GM10847 (cell line): ENCODE measurements around the gene CALHM6.

Experiments
- POLR2A ChIP-seq: IDR thresholded peaks from 2 replicates; pipeline ENCODE4 v1.6.1; 2011; ENCODE audit not compliant: insufficient read length; ENCODE audit errors: extremely low read depth

CALHM6 gene

DNA sequence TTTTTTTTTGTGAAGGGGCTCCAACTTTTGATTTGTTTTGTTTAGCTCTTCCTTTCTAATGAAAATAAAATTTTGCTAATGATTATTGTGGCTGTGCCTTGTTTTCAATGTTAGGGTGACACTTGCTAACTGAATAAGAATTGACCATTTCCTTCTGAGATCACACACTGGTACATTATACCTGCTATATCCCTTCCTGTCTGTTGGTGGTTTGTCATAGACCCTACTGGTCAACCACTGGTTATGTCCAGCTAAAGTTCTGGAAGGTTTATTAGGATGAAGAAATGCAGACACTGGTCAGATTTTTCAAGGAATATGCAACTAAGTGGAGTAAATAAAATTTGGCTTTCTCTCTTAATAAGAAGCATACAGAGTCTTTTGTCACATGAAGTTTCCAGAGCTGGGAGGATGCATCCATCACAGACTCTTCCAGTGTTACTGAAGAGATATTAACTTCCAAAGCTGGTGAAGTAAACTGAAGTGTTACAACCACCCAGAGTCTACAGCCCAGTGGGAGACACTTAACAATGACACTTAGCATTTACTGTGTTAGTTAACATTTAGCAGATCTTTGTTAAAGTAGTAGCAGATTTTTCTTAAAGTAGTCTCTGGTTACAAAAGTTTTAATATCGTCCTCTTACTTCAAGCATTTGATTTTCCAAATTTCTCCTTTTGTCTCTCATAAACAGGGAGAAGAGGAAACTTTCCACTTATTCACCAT, 30.6 kb downstream of the CALHM6 start:
- no peak for TF ChIP-seq POLR2A

DNA sequence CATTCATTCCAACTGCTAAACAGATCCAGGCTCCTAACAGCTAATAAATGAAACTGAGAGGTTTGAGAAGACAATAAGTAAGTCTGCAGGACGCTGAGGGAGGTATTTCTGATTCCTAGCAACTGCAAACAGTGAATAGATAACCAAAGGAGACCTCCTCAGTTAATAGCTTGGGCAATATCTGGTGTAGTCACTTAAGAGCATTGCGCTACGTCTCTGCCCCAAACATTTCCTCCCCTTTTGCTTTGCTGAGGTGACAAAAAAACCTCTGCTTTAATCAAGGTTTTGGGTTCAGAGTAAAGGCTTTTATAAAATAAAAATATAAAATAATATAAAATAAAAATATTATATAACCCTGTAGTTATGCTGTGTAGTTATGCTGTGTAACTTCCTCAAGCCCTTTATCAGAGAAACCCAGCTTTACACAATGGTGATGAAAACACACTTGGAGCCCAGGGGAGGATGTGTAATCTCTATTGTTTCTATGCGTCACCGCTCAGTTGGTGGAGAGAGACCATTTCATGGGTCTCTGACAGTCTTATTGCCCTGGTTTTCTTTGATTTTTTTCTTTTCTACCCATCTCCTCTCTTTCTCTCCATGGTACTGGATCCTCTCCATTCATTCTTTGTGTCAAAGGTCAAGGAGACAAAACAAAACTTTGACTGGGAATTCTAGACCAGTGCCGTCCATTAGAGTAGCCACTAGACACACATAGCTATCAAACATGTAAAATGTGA, 31.3 kb downstream of the CALHM6 start:
- TF ChIP-seq POLR2A: no peak

DNA sequence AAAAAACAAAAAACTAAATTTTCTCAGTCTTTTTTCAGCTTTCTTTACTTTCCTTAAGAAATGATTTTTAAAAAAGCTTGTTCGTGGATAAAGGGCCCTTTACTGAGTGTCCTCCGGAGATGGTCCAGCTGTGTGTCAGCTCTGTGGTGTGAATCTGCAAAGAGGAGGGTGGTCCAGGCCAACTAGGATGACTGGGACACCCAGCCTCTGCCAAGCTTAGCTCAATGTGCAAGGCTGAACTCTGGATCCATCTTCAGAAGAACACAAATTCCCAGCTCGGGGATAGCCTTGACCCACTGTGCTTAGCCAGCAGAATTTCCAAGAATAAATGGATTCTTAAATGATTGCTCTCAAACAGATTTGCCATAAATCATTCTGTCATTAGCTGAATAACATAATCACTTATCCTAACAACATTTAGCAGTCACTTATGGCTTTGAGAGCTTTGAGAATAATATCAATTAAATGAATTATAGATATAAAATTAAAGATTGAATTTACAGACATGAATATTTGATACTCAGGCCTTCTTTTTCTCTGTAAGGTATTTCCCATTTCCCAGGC, 36.0 kb downstream of the CALHM6 start:
- TF ChIP-seq POLR2A: no peak

DNA sequence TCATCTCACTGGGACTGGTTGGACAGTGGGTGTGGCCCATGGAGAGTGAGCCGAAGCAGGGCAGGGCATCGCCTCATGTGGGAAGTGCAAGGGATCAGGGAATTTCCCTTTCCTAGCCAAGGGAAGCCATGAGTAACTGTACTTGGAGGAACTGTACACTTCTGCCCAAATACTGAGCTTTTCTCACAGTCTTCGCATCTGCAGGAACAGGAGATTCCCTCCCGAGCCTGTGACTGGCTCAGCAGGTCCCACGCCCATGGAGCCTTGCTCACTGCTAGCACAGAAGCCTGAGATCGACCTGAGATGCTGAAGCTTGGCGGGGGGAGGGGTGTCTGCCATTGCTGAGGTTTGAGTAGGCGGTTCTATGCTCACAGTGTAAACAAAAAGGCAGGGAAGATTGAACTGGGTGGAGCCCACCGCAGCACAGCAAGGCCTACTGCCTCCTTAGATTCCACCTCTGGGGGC, 39.8 kb downstream of the CALHM6 start:
- TF ChIP-seq POLR2A: no peak

DNA sequence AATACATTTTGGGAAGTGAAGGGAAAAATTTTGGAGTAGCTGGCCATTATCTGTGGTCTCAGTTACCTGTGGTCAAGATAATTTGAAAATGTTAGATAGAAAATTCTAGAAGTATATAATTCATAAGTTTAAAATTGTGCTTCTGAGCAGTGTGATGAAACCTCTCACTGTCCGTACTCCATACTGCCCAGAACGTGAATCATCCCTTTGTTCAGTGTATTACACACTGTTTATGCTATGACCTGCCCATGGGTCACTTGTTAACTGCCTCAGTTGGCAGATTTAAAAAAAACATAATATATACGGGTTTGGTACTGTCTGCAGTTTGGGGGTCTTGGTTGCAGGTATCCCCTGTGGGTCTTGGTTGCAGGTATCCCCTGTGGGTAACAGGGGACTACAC, 46.1 kb downstream of the CALHM6 start:
- no peak for TF ChIP-seq POLR2A

DNA sequence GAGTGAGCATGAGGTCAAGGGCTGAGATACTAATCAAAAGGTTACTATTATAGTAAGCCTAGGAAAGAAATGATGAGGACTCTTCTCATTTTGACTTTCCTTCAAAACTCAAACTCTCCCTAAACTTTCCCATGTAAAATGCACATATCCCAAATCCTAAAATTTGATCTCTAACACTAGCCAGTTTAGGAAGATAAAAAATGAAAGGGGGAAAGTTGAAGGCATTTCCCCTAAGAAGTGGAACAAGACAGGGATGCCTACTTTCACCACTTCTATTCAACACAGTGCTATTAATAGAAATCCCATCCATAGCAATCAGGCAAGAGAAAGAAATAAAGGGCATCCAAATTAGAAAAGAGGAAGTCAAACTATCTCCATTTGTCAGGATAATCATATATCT, 47.4 kb downstream of the CALHM6 start:
- TF ChIP-seq POLR2A: no peak

DNA sequence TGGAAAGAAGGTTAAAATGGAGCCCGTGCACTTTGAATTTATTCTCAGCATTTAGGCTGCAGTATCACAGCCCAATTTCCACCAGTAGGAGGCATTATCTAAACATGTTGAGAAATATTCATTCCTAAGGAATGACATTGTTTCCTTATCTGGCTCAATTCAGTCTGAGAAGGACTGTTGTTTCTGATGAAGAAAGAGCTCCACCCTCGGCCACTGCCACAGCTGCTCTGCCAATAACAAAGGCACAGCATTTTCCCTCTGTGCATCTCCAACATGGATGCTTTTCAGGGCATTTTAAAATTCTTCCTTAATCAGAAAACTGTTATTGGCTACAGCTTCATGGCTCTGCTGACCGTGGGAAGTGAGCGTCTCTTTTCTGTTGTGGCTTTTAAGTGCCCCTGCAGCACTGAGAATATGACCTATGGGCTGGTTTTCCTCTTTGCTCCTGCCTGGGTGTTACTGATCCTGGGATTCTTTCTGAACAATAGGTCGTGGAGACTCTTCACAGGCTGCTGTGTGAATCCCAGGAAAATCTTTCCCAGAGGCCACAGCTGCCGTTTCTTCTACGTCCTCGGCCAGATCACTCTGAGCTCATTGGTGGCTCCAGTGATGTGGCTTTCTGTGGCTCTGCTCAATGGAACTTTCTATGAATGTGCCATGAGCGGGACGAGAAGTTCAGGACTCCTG, 50.4 kb downstream of the CALHM6 start, which contains the start of gene CALHM5:
Gene CALHM5, plus strand, starts transcription at position 216 of the 687 bp plus-strand sequence. Its CDS starts 58 bp downstream, at position 274.
- TF ChIP-seq POLR2A: no peak

DNA sequence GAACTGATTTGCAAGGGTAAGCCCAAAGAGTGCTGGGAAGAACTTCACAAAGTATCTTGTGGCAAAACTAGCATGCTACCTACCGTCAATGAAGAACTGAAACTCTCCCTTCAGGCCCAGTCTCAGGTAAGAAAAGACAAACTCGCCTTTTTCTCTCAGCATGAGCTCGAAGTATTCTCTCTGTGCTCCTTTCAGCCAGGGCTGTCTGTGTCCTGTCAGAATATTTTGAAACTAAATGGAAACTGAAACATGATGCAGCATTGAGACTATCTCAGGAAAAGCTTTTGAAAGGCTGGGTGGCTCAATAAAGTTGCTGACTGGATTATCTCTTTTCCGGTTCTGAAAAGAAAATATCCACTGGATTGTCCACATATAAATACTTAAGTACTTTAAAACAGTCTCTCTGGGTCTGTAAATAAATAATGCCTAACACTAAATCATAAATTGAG, 51.0 kb downstream of the CALHM6 start:
- TF ChIP-seq POLR2A: no peak

DNA sequence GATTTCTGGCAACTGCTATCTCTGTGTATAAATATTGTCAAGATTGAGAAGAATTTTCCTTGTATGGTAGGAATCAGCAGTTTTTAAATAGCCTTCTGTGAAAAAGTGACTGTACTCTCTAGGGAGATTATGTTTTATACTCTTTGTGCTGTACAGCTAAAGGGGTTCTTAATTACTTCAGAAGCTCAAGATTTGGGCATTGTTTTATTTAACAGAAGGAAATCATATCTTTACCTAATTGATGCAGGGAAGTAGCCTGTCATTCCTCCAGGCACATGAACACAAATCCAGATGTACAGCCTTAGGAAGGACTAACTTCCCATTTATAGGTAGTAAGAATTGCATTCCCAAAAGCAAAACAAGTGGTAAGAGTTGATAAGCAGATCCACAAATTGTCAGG, 51.6 kb downstream of the CALHM6 start:
- TF ChIP-seq POLR2A: no peak
